ENCODE data around the gene SUDS3.

The SUDS3 gene

GRCh38 chr12:118455327-118455726 is 79.0 kb downstream of the SUDS3 start:
- no peak for DNase-seq (ENCODE audit: low spot score)

GRCh38 chr12:118456741-118457140 is 80.4 kb downstream of the SUDS3 start:
- no peak for DNase-seq (ENCODE audit: low spot score)

GRCh38 chr12:118459110-118459509 is 82.8 kb downstream of the SUDS3 start:
- no peak for DNase-seq (ENCODE audit: low spot score)

GRCh38 chr12:118463677-118464076 is 87.3 kb downstream of the SUDS3 start:
- no peak for DNase-seq (ENCODE audit: low spot score)

- DNase-seq (ENCODE audit: low spot score): no peak
Measured at GRCh38 chr12:118465706-118466105, 89.4 kb downstream of the SUDS3 start.
